Gastroesophageal sphincter (tissue), 4 donors: ENCODE data around the gene FLVCR1. TPM values are rescaled to one million over a fixed set of nuclear protein-coding genes. Genes with fewer than 3 reads are reported as not detected.
A peak's percentile ranks its signal among the peaks of the same experiment; 100 is the strongest.

Source experiments
- ATAC-seq: fragments of 150-250 bp; one replicate; pipeline ENCODE4 v1.9.1; 2016; ENCODE audit warnings: mild to moderate bottlenecking, moderate library complexity
- H3K27ac ChIP-seq, 4 donors: fragments of 200-600 bp; sonication (generic) in 3 of 4; 1 replicate in 3 of 4; 2 replicates in 1 of 4; pipeline ENCODE4 v1.5.1; 2016 to 2019
- H3K27me3 ChIP-seq: fragments of 200-600 bp; sonication (generic); one replicate; pipeline ENCODE4 v1.5.1; 2019
- H3K36me3 ChIP-seq, 2 donors: fragments of 200-600 bp; sonication (generic); one replicate each; pipeline ENCODE4 v1.5.1; 2019; ENCODE audit warnings: control low read depth in 1 of 2
- H3K4me1 ChIP-seq, 3 donors: fragments of 200-600 bp; sonication (generic); 1 replicate in 2 of 3; 2 replicates in 1 of 3; pipeline ENCODE4 v1.5.1; 2016 to 2019; ENCODE audit warnings: control low read depth in 2 of 3
- H3K4me3 ChIP-seq, 2 donors: fragments of 200-600 bp; sonication (generic); one replicate each; pipeline ENCODE4 v1.5.1; 2019; ENCODE audit warnings: mild to moderate bottlenecking in 1 of 2, moderate library complexity in 1 of 2
- H3K9me3 ChIP-seq, 3 donors: fragments of 200-600 bp; sonication (generic); one replicate each; pipeline ENCODE4 v1.5.1; 2017 to 2019; ENCODE audit warnings: control low read depth in 2 of 3
- EP300 ChIP-seq: sonication (generic); formaldehyde crosslinking; IDR thresholded peaks from one replicate; pipeline ENCODE4 v1.6.1; 2017; ENCODE audit warnings: antibody characterized with exemption, mild to moderate bottlenecking
- POLR2A ChIP-seq, 2 donors: fragments of 450-650 bp; IDR thresholded peaks; one replicate each; pipeline ENCODE4 v1.6.1; 2017; ENCODE audit warnings: antibody characterized with exemption in 2 of 2, mild to moderate bottlenecking in 2 of 2, moderate library complexity in 1 of 2
- POLR2AphosphoS5 ChIP-seq: sonication (generic); formaldehyde crosslinking; IDR thresholded peaks from one replicate; pipeline ENCODE4 v1.6.1; 2017; ENCODE audit warnings: antibody characterized with exemption
- WGBS, 2 donors: methylation state at CpG; one replicate each; pipeline ENCODE4 v1.1.5; 2018; ENCODE audit warnings: low coverage in 1 of 2; 5-methylcytosine and 5-hydroxymethylcytosine counted together
- total RNA-seq, 4 donors: library from RNA; depleted of rRNA; stranded (reverse); fragments of >200 nt; gene quantifications; one replicate each; pipeline ENCODE4 v1.1.0, GENCODE V29; 2016
- TF ChIP-seq, protein P1 (sequence below), 4 experiments: fragments of 200-600 bp in 2 of 4; fragments of 450-650 bp in 2 of 4; sonication (generic) in 1 of 4; IDR thresholded peaks; one replicate each; pipeline ENCODE4 v1.5.1; 2017 to 2019; ENCODE audit warnings: antibody characterized with exemption in 4 of 4, mild to moderate bottlenecking in 2 of 4, moderate library complexity in 2 of 4

The FLVCR1 gene
- total RNA-seq, 4 donors from 2014 or later, result 3.2 to 9.2 (median 4.4) TPM

GRCh38 chr1:212928323-212929291, 70.5 kb downstream of the FLVCR1 start:
- WGBS, 2 donors, result 28 to 41% methylated on average over 4 to 5 of the region's 10 CpGs
- no peak for ATAC-seq
- H3K36me3 ChIP-seq, result no peaks in the 10 kb centered on the region
- no peaks in the 10 kb centered on the region for H3K27me3 ChIP-seq
- H3K4me3 ChIP-seq, result no peak overlapping the region
- peaks cover 0 to 11% (median 0%) of the 10 kb centered on the region in 3 donors for H3K4me1 ChIP-seq
- H3K27ac ChIP-seq, result peak overlapping the region in 3 of 4 donors; percentile 8 to 52 (median 10)
- TF ChIP-seq POLR2AphosphoS5 (no peak), EP300 (no peak), POLR2A (IDR thresholded peaks at IDR 0.05) (no peak)
- TF ChIP-seq, protein P1, sequence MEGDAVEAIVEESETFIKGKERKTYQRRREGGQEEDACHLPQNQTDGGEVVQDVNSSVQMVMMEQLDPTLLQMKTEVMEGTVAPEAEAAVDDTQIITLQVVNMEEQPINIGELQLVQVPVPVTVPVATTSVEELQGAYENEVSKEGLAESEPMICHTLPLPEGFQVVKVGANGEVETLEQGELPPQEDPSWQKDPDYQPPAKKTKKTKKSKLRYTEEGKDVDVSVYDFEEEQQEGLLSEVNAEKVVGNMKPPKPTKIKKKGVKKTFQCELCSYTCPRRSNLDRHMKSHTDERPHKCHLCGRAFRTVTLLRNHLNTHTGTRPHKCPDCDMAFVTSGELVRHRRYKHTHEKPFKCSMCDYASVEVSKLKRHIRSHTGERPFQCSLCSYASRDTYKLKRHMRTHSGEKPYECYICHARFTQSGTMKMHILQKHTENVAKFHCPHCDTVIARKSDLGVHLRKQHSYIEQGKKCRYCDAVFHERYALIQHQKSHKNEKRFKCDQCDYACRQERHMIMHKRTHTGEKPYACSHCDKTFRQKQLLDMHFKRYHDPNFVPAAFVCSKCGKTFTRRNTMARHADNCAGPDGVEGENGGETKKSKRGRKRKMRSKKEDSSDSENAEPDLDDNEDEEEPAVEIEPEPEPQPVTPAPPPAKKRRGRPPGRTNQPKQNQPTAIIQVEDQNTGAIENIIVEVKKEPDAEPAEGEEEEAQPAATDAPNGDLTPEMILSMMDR (IDR thresholded peaks at IDR 0.05), result no peak
- H3K9me3 ChIP-seq, result no peaks in the 10 kb centered on the region

GRCh38 chr1:212930986-212931678, 73.1 kb downstream of the FLVCR1 start:
- 64 to 79% methylated on average over 5 to 9 of the region's 10 CpGs for WGBS, 2 donors
- H3K36me3 ChIP-seq, result no peaks in the 10 kb centered on the region
- no peaks in the 10 kb centered on the region for H3K9me3 ChIP-seq
- no peak for ATAC-seq
- H3K27ac ChIP-seq, result no peak overlapping the region
- H3K4me3 ChIP-seq, result no peak overlapping the region
- no peaks in the 10 kb centered on the region for H3K4me1 ChIP-seq
- no peaks in the 10 kb centered on the region for H3K27me3 ChIP-seq
- TF ChIP-seq, protein P1 (IDR thresholded peaks at IDR 0.05), result no peak
- TF ChIP-seq EP300 (no peak), POLR2AphosphoS5 (no peak), POLR2A (IDR thresholded peaks at IDR 0.05) (no peak)

DNA sequence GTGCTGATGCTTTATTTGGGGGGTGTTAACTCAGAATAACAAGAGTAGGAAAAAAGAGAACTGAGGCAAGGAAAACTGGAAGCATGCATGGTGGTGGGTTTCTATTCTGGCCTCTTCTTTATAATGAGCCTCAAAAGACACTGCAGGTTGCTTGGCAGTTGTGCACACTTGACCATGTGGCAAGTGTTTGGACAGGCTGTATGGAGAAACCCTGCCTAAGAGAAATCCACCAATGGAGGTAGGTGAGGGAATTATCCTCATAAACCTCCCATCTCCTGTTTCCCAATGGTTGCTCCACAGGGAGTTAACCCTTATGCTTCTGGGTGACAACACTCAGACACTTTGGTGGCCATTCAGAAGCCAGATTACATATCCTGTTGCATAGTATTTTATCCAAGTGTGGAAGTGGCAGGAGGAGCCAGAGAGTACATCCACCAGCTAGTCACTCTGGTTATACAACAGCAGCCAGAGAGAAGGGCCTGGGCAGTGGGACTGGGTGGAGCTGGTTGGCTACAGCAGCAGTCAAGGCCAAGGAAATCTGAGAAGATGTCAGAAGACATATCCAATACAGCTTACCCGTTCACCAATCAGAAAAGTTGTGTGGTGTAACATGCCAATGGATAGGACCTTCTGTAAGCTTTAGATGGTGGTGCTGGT, 75.9 kb downstream of the FLVCR1 start:
- no peak overlapping the region for H3K4me3 ChIP-seq
- no peaks in the 10 kb centered on the region for H3K4me1 ChIP-seq
- H3K27me3 ChIP-seq, result no peaks in the 10 kb centered on the region
- TF ChIP-seq POLR2AphosphoS5 (no peak), POLR2A (IDR thresholded peaks at IDR 0.05) (no peak), EP300 (no peak)
- TF ChIP-seq, protein P1 (IDR thresholded peaks at IDR 0.05), result no peak
- H3K9me3 ChIP-seq, result no peaks in the 10 kb centered on the region
- WGBS, 2 donors, result 67 to 86% methylated on average over 1 of the region's 1 CpG
- no peak for ATAC-seq
- no peak overlapping the region for H3K27ac ChIP-seq
- no peaks in the 10 kb centered on the region for H3K36me3 ChIP-seq

- WGBS, 2 donors, result 92 to 93% methylated on average over 4 to 7 of the region's 7 CpGs
- H3K9me3 ChIP-seq, result peaks cover 0 to 10% (median 0%) of the 10 kb centered on the region in 3 donors
- H3K4me3 ChIP-seq, result no peak overlapping the region
- no peaks in the 10 kb centered on the region for H3K36me3 ChIP-seq
- TF ChIP-seq, protein P1 (IDR thresholded peaks at IDR 0.05), result no peak
- TF ChIP-seq EP300 (no peak), POLR2AphosphoS5 (no peak)
- no peak overlapping the region for H3K27ac ChIP-seq
- no peaks in the 10 kb centered on the region for H3K27me3 ChIP-seq
- ATAC-seq, result no peak
- H3K4me1 ChIP-seq, result no peaks in the 10 kb centered on the region
Measured at GRCh38 chr1:212935387-212935981, 77.4 kb downstream of the FLVCR1 start.
